Measurements from ENCODE around the gene TTC21A.

GRCh38 chr3:39080026-39080425 lies 27.5 kb upstream of the TTC21A start:
- TF ChIP-seq CTCF (IDR thresholded peaks at IDR 0.05) (no peak), POLR2AphosphoS5 (IDR thresholded peaks at IDR 0.05) (no peak), POLR2A (IDR thresholded peaks at IDR 0.05) (no peak)

Measured in breast epithelium (tissue), 3 donors.